Gastroesophageal sphincter (tissue), 4 donors: ENCODE measurements around the gene TMEM51. TPM values are rescaled to one million over a fixed set of nuclear protein-coding genes. Genes with fewer than 3 reads are reported as not detected.

Experiments used
- ATAC-seq: fragments of 150-250 bp; one replicate; pipeline ENCODE4 v1.9.1; 2016; ENCODE audit warnings: mild to moderate bottlenecking, moderate library complexity
- H3K27ac ChIP-seq, 4 donors: fragments of 200-600 bp; sonication (generic) in 3 of 4; 1 replicate in 3 of 4; 2 replicates in 1 of 4; pipeline ENCODE4 v1.5.1; 2016 to 2019
- H3K27me3 ChIP-seq: fragments of 200-600 bp; sonication (generic); one replicate; pipeline ENCODE4 v1.5.1; 2019
- H3K36me3 ChIP-seq, 2 donors: fragments of 200-600 bp; sonication (generic); one replicate each; pipeline ENCODE4 v1.5.1; 2019; ENCODE audit warnings: control low read depth in 1 of 2
- H3K4me1 ChIP-seq, 3 donors: fragments of 200-600 bp; sonication (generic); 1 replicate in 2 of 3; 2 replicates in 1 of 3; pipeline ENCODE4 v1.5.1; 2016 to 2019; ENCODE audit warnings: control low read depth in 2 of 3
- H3K4me3 ChIP-seq, 2 donors: fragments of 200-600 bp; sonication (generic); one replicate each; pipeline ENCODE4 v1.5.1; 2019; ENCODE audit warnings: mild to moderate bottlenecking in 1 of 2, moderate library complexity in 1 of 2
- H3K9me3 ChIP-seq, 3 donors: fragments of 200-600 bp; sonication (generic); one replicate each; pipeline ENCODE4 v1.5.1; 2017 to 2019; ENCODE audit warnings: control low read depth in 2 of 3
- EP300 ChIP-seq: sonication (generic); formaldehyde crosslinking; IDR thresholded peaks from one replicate; pipeline ENCODE4 v1.6.1; 2017; ENCODE audit warnings: antibody characterized with exemption, mild to moderate bottlenecking
- POLR2A ChIP-seq, 2 donors: fragments of 450-650 bp; IDR thresholded peaks; one replicate each; pipeline ENCODE4 v1.6.1; 2017; ENCODE audit warnings: antibody characterized with exemption in 2 of 2, mild to moderate bottlenecking in 2 of 2, moderate library complexity in 1 of 2
- POLR2AphosphoS5 ChIP-seq: sonication (generic); formaldehyde crosslinking; IDR thresholded peaks from one replicate; pipeline ENCODE4 v1.6.1; 2017; ENCODE audit warnings: antibody characterized with exemption
- WGBS, 2 donors: methylation state at CpG; one replicate each; pipeline ENCODE4 v1.1.5; 2018; ENCODE audit warnings: low coverage in 1 of 2; 5-methylcytosine and 5-hydroxymethylcytosine counted together
- total RNA-seq, 4 donors: library from RNA; depleted of rRNA; stranded (reverse); fragments of >200 nt; gene quantifications; one replicate each; pipeline ENCODE4 v1.1.0, GENCODE V29; 2016
- TF ChIP-seq, protein P1 (sequence below), 4 experiments: fragments of 200-600 bp in 2 of 4; fragments of 450-650 bp in 2 of 4; sonication (generic) in 1 of 4; IDR thresholded peaks; one replicate each; pipeline ENCODE4 v1.5.1; 2017 to 2019; ENCODE audit warnings: antibody characterized with exemption in 4 of 4, mild to moderate bottlenecking in 2 of 4, moderate library complexity in 2 of 4

TMEM51 gene
- total RNA-seq, 4 donors from 2014 or later = 12.6 to 34.7 (median 17.7) TPM

DNA sequence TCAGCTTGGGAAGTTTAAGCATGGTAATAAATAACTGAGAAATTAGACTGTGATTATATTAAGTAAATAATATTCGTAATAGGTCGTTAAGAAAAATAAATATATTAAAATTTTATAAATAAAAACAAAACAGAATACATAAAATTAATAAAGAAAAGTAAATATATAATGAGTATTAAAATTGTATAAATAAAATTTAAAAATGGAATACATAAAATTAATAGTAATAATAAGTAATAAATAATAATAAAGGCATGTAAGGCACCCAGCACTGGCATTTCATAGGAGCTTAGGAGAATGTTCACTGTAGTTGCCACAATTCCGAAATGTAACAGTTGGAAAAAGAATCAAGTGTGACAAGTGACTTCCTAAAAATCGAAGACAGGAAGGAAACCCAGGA is 47.7 kb downstream of the TMEM51 start:
- H3K9me3 ChIP-seq = no peaks in the 10 kb centered on the region
- 27 to 56% methylated on average over 2 to 3 of the region's 4 CpGs for WGBS, 2 donors
- peaks cover 0 to 26% (median 0%) of the 10 kb centered on the region in 3 donors for H3K4me1 ChIP-seq
- no peak for ATAC-seq
- no peaks in the 10 kb centered on the region for H3K36me3 ChIP-seq
- H3K27me3 ChIP-seq = no peaks in the 10 kb centered on the region
- no peak for TF ChIP-seq POLR2A (IDR thresholded peaks at IDR 0.05)
- TF ChIP-seq, protein P1, sequence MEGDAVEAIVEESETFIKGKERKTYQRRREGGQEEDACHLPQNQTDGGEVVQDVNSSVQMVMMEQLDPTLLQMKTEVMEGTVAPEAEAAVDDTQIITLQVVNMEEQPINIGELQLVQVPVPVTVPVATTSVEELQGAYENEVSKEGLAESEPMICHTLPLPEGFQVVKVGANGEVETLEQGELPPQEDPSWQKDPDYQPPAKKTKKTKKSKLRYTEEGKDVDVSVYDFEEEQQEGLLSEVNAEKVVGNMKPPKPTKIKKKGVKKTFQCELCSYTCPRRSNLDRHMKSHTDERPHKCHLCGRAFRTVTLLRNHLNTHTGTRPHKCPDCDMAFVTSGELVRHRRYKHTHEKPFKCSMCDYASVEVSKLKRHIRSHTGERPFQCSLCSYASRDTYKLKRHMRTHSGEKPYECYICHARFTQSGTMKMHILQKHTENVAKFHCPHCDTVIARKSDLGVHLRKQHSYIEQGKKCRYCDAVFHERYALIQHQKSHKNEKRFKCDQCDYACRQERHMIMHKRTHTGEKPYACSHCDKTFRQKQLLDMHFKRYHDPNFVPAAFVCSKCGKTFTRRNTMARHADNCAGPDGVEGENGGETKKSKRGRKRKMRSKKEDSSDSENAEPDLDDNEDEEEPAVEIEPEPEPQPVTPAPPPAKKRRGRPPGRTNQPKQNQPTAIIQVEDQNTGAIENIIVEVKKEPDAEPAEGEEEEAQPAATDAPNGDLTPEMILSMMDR (IDR thresholded peaks at IDR 0.05) = no peak
- H3K27ac ChIP-seq = peak overlapping the region in 2 of 4 donors; percentile 40 to 67
- H3K4me3 ChIP-seq = no peak overlapping the region

DNA sequence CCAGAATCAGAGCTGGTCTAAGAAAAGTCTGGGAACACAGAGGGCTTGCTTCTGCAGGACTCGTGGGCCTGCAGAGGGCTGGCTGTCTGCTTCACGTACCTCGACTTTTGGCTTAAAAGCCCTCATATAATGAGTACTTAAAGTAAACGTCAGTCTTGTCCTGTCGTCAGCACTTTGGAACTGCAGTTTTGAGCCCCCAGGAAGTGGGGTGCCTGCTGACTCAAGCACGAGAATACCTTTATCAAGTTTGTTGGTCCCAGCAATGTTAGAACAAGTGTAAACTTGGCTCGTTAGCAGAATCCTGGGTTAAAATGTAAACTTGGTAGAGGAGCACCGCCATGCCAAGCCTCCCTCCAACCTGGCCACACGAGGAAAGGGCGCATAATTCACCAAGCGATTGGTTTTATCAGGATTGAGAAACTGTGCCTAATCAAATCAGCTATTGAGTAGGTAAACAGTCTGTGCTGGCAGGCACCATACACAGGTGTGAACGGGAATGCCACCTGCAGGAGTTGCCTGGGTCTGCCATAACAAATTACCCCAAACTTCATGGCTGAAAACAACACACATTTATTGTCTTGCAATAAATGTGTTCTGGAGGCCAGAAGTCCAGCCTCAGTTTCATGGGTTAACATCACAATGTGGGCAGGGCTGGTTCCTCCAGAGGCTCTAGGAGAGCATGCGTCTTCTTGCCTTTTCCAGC is 48.5 kb downstream of the TMEM51 start:
- H3K27ac ChIP-seq = peak overlapping the region in 2 of 4 donors; percentile 40 to 67
- 6 to 26% methylated on average over 3 to 7 of the region's 13 CpGs for WGBS, 2 donors
- H3K36me3 ChIP-seq = no peaks in the 10 kb centered on the region
- H3K4me1 ChIP-seq = peaks cover 0 to 34% (median 0%) of the 10 kb centered on the region in 3 donors
- no peak for ATAC-seq
- H3K27me3 ChIP-seq = no peaks in the 10 kb centered on the region
- H3K4me3 ChIP-seq = no peak overlapping the region
- TF ChIP-seq POLR2A (IDR thresholded peaks at IDR 0.05) = no peak
- no peaks in the 10 kb centered on the region for H3K9me3 ChIP-seq

DNA sequence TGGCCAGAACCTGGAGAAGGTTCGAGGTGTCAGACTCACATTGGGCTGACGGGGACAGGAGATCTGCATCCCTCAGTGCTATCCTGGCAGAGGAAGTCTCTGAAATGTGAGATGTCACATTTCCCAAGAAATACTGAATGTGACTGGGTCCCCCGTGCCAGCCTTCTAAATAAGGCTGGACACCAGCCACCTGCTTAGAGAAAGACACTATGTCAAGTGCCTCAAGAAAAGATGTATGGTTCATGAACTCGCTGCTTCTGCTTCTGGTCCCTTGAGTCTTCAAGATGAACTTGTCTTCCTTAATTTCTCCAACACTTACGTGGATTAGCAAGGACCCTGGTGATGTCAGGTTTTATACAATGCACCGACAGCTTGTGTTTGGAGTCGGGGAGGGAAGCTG is 51.4 kb downstream of the TMEM51 start:
- no peaks in the 10 kb centered on the region for H3K9me3 ChIP-seq
- no peak for ATAC-seq
- no peak overlapping the region for H3K4me3 ChIP-seq
- peaks cover 0 to 48% (median 0%) of the 10 kb centered on the region in 3 donors for H3K4me1 ChIP-seq
- H3K27ac ChIP-seq = no peak overlapping the region
- no peaks in the 10 kb centered on the region for H3K27me3 ChIP-seq
- TF ChIP-seq EP300 (no peak), POLR2AphosphoS5 (no peak), POLR2A (IDR thresholded peaks at IDR 0.05) (no peak)
- TF ChIP-seq, protein P1 (IDR thresholded peaks at IDR 0.05) = no peak
- 80 to 89% methylated on average over 4 to 5 of the region's 7 CpGs for WGBS, 2 donors
- no peaks in the 10 kb centered on the region for H3K36me3 ChIP-seq

DNA sequence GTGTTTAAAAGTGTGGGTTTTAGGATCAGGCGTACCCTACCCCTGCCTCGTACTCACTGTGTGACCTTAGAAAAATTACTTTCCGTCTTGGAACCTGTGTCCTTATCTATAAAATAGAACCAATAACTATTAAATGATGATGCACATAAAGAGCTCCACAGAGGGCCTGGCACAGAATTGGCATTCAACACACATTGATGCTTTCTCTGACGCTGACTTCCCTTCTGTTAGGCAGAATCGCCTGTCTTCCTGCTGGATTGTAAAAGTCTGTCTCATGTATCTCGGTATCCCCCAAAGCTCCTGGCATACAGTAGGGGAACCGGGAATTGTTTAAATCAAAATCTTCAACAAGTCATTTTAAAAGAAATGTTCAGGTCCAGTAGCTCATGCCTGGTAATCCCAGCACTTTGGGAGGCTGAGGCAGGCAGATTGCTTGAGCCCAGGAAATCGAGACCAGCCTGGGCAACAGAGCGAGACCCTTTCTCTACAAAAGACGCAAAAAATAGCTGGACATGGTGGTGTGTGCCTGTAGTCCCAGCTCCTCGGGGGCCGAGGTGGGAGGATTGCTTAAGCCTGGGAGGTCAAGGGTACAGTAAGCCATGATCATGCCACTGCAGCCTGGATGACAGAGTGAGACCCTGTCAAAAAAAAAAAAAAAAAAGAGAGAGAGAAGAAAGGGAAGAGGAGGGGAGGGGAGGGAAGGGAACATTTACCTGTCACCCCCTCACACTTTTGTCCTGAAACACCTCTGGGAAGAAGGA is 52.2 kb downstream of the TMEM51 start:
- H3K36me3 ChIP-seq = no peaks in the 10 kb centered on the region
- no peak for ATAC-seq
- H3K4me1 ChIP-seq = peaks cover 0 to 49% (median 0%) of the 10 kb centered on the region in 3 donors
- no peaks in the 10 kb centered on the region for H3K9me3 ChIP-seq
- WGBS, 2 donors = 57 to 71% methylated on average over 4 to 5 of the region's 12 CpGs
- TF ChIP-seq POLR2A (IDR thresholded peaks at IDR 0.05) (no peak), POLR2AphosphoS5 (no peak), EP300 (no peak)
- TF ChIP-seq, protein P1 (IDR thresholded peaks at IDR 0.05) = no peak
- H3K4me3 ChIP-seq = no peak overlapping the region
- H3K27me3 ChIP-seq = no peaks in the 10 kb centered on the region
- H3K27ac ChIP-seq = no peak overlapping the region

DNA sequence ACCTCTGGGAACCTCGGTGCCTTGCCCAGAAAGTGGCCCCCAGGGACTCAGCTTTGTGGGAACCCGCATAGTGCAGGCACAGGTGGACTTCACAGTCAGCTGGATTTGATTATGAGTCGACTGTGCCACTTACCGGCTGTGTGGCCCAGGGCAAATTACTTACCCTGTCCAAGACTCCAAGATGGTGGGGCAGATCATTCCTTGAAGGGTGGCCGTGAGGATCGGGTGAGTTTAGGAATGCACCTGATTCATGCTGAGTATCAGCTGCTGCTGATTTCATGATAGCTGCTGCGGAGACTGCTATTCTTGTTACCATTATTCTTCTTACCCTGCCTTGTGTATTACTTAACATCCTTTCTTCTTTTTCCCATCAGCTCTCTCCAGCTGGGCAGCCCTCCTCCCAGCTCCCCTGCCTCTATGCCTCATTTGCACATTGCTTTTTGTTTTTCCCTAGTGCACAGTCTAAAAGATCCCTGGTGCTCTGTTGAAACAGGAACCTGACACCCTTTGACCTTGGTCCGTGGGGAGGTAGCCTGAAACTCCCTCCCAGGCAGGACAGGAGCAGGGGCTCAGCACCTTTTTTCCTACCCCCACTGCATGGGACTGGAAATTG is 53.0 kb downstream of the TMEM51 start:
- WGBS, 2 donors = 59 to 72% methylated on average over 5 to 7 of the region's 8 CpGs
- TF ChIP-seq POLR2AphosphoS5 (no peak), EP300 (no peak), POLR2A (IDR thresholded peaks at IDR 0.05) (no peak)
- TF ChIP-seq, protein P1 (IDR thresholded peaks at IDR 0.05) = no peak
- Histone ChIP-seq H3K27me3 (no peaks in the 10 kb centered on the region), H3K4me1 (peaks cover 0 to 43% (median 0%) of the 10 kb centered on the region in 3 donors), H3K4me3 (no peak overlapping the region), H3K36me3 (no peaks in the 10 kb centered on the region), H3K27ac (no peak overlapping the region), H3K9me3 (no peaks in the 10 kb centered on the region)
- no peak for ATAC-seq
